Purkinje cell (primary cell): ENCODE data around the gene UROD. TPM values are rescaled to one million over a fixed set of nuclear protein-coding genes. Genes with fewer than 3 reads are reported as not detected.

Experiments used
- polyA plus RNA-seq: library from polyadenylated mRNA; unstranded; fragments of >200 nt; fragmentation: Nextera tagmentation; gene quantifications from 2 replicates; pipeline ENCODE4 v1.2.1, GENCODE V29; 2014

Gene UROD
- 58.9 and 65.3 TPM in 2 replicates for polyA plus RNA-seq

GRCh38 chr1:45011837-45012638 lies at the start of gene UROD:
Gene UROD, plus strand, starts transcription at chr1:45012254. Its CDS starts 12 bp downstream, at chr1:45012266.

GRCh38 chr1:45010855-45011811 lies 921 bp upstream of the UROD start, which contains the start of gene HECTD3:
Gene HECTD3, minus strand, starts transcription at chr1:45011324. Its CDS starts 67 bp downstream, at chr1:45011257.

Other genes starting within 250 kb of the UROD start
- 456 and 523 TPM in 2 replicates for gene RPS8, start 236.7 kb upstream of the UROD start, polyA plus RNA-seq
- gene BEST4, start 224.1 kb upstream of the UROD start, polyA plus RNA-seq = 0.15 TPM in 1 of 2 replicates, not detected in the other
- gene PLK3, start 211.9 kb upstream of the UROD start, polyA plus RNA-seq = 3.9 TPM in 1 of 2 replicates, not detected in the other
- gene DYNLT4, start 204.9 kb upstream of the UROD start, polyA plus RNA-seq = not detected in 2 replicates
- gene BTBD19, start 203.7 kb upstream of the UROD start, polyA plus RNA-seq = not detected in 2 replicates
- 0.46 and 0.76 TPM in 2 replicates for gene PTCH2, start 169.0 kb upstream of the UROD start, polyA plus RNA-seq
- gene EIF2B3, start 25.7 kb upstream of the UROD start, polyA plus RNA-seq = 98.8 and 102 TPM in 2 replicates
- gene HECTD3, start 930 bp upstream of the UROD start, polyA plus RNA-seq = 9.3 and 10.9 TPM in 2 replicates
- gene ZSWIM5, start 194.4 kb downstream of the UROD start, polyA plus RNA-seq = 1.1 and 2.1 TPM in 2 replicates